ENCODE measurements around the gene TRIO.

TRIO gene

GRCh38 chr5:14165375-14166106 lies 22.4 kb downstream of the TRIO start:
- H3K4me1 ChIP-seq: peaks cover 42 to 63% (median 51%) of the 10 kb centered on the region in 10 experiments
- H3K9ac ChIP-seq: no peak overlapping the region
- H3K27ac ChIP-seq: no peak overlapping the region
- H3K4me2 ChIP-seq: peak overlapping the region in 6 of 11 experiments; percentile 1 to 90 (median 37); a peak in 11 of 22 replicates
- peaks cover 0 to 50% (median 30%) of the 10 kb centered on the region in 11 experiments; a peak in 19 of 22 replicates for H3K36me3 ChIP-seq
- peaks cover 20 to 53% (median 46%) of the 10 kb centered on the region in 11 experiments for H3K9me3 ChIP-seq (replicated peaks in 1 of 11)
- peaks cover 33 to 99% (median 81%) of the 10 kb centered on the region in 11 experiments; a peak in 20 of 22 replicates for H4K20me1 ChIP-seq
- no peaks in the 10 kb centered on the region for H3K27me3 ChIP-seq
- no peak overlapping the region for H3K4me3 ChIP-seq
- no peak for TF ChIP-seq Cebpa-rat (IDR thresholded peaks at IDR 0.05)

- Histone ChIP-seq H3K36me3 (peaks cover 0 to 41% (median 30%) of the 10 kb centered on the region in 11 experiments; a peak in 19 of 22 replicates), H3K9me3 (replicated peaks in 1 of 11) (peaks cover 20 to 44% (median 38%) of the 10 kb centered on the region in 11 experiments), H3K4me1 (peaks cover 43 to 71% (median 59%) of the 10 kb centered on the region in 10 experiments), H3K27ac (no peak overlapping the region), H3K4me3 (no peak overlapping the region), H3K4me2 (peak overlapping the region in 9 of 11 experiments; percentile 16 to 90 (median 70); a peak in 13 of 22 replicates), H3K9ac (no peak overlapping the region), H3K27me3 (no peaks in the 10 kb centered on the region), H4K20me1 (peaks cover 33 to 99% (median 79%) of the 10 kb centered on the region in 11 experiments; a peak in 20 of 22 replicates)
- TF ChIP-seq Cebpa-rat (IDR thresholded peaks at IDR 0.05): no peak
Measured at GRCh38 chr5:14166437-14166836, 23.3 kb downstream of the TRIO start.

- Histone ChIP-seq H3K9ac (no peak overlapping the region), H3K4me3 (no peak overlapping the region), H3K4me2 (peak overlapping the region; percentile 16 to 90 (median 70); a peak in 21 of 22 replicates), H3K27ac (no peak overlapping the region), H4K20me1 (peaks cover 41 to 99% (median 81%) of the 10 kb centered on the region in 11 experiments; a peak in 21 of 22 replicates), H3K36me3 (peaks cover 0 to 32% (median 27%) of the 10 kb centered on the region in 11 experiments; a peak in 19 of 22 replicates), H3K9me3 (replicated peaks in 1 of 11) (peaks cover 20 to 35% (median 29%) of the 10 kb centered on the region in 11 experiments), H3K4me1 (peaks cover 52 to 80% (median 68%) of the 10 kb centered on the region in 10 experiments), H3K27me3 (no peaks in the 10 kb centered on the region)
- no peak for TF ChIP-seq Cebpa-rat (IDR thresholded peaks at IDR 0.05)
Measured at GRCh38 chr5:14167211-14167845, 24.2 kb downstream of the TRIO start.

- Histone ChIP-seq H3K9ac (no peak overlapping the region), H3K27me3 (no peaks in the 10 kb centered on the region), H3K4me2 (peak overlapping the region; percentile 16 to 90 (median 70)), H3K36me3 (peaks cover 0 to 27% (median 19%) of the 10 kb centered on the region in 11 experiments; a peak in 19 of 22 replicates), H3K9me3 (replicated peaks in 1 of 11) (peaks cover 14 to 26% (median 19%) of the 10 kb centered on the region in 11 experiments), H4K20me1 (peaks cover 50 to 100% (median 90%) of the 10 kb centered on the region in 11 experiments; a peak in 21 of 22 replicates), H3K4me3 (no peak overlapping the region), H3K4me1 (peaks cover 62 to 89% (median 77%) of the 10 kb centered on the region in 10 experiments), H3K27ac (peak overlapping the region in 4 of 11 experiments; percentile 18 to 39 (median 24); a peak in 3 of 22 replicates)
- TF ChIP-seq Cebpa-rat (IDR thresholded peaks at IDR 0.05): no peak
Measured at GRCh38 chr5:14168144-14168792, 25.1 kb downstream of the TRIO start.

- no peak overlapping the region for H3K9ac ChIP-seq
- H3K27ac ChIP-seq: peak overlapping the region in 4 of 11 experiments; percentile 18 to 39 (median 24); a peak in 4 of 22 replicates
- H3K36me3 ChIP-seq: peaks cover 0 to 21% (median 13%) of the 10 kb centered on the region in 11 experiments; a peak in 19 of 22 replicates
- H4K20me1 ChIP-seq: peaks cover 55 to 100% (median 95%) of the 10 kb centered on the region in 11 experiments
- peaks cover 8 to 20% (median 14%) of the 10 kb centered on the region in 11 experiments for H3K9me3 ChIP-seq (replicated peaks in 1 of 11)
- peak overlapping the region; percentile 16 to 90 (median 70) for H3K4me2 ChIP-seq
- H3K4me3 ChIP-seq: 0 out of 20 replicates have a peak overlapping the region, but pooled peaks of 1 of the 10 experiments have one; percentile 9
- H3K4me1 ChIP-seq: peaks cover 67 to 95% (median 83%) of the 10 kb centered on the region in 10 experiments
- no peaks in the 10 kb centered on the region for H3K27me3 ChIP-seq
- TF ChIP-seq Cebpa-rat (IDR thresholded peaks at IDR 0.05): no peak
Measured at GRCh38 chr5:14168793-14169262, 25.7 kb downstream of the TRIO start.

- peaks cover 73 to 98% (median 85%) of the 10 kb centered on the region in 10 experiments for H3K4me1 ChIP-seq
- no peaks in the 10 kb centered on the region for H3K9me3 ChIP-seq (replicated peaks in 1 of 11)
- no peaks in the 10 kb centered on the region for H3K27me3 ChIP-seq
- H3K4me2 ChIP-seq: peak overlapping the region; percentile 79 to 94 (median 82)
- no peak overlapping the region for H3K4me3 ChIP-seq
- no peak for TF ChIP-seq Cebpa-rat (IDR thresholded peaks at IDR 0.05)
- H3K36me3 ChIP-seq: 0 out of 22 replicates have a peak, but pooled peaks cover 0 to 1% (median 0%) of the 10 kb centered on the region in 11 experiments
- H3K9ac ChIP-seq: no peak overlapping the region; a peak in 1 of 22 replicates
- H3K27ac ChIP-seq: peak overlapping the region in 6 of 11 experiments; percentile 0 to 68 (median 30); a peak in 7 of 22 replicates
- peaks cover 52 to 100% (median 98%) of the 10 kb centered on the region in 11 experiments for H4K20me1 ChIP-seq
Measured at GRCh38 chr5:14171046-14171445, 27.9 kb downstream of the TRIO start.

GRCh38 chr5:14171621-14172020 lies 28.5 kb downstream of the TRIO start:
- Histone ChIP-seq H3K4me1 (peaks cover 70 to 92% (median 82%) of the 10 kb centered on the region in 10 experiments), H3K9ac (peak overlapping the region in 1 of 11 experiments; percentile 16; a peak in 2 of 22 replicates), H4K20me1 (peaks cover 52 to 100% (median 98%) of the 10 kb centered on the region in 11 experiments), H3K27ac (peak overlapping the region in 9 of 11 experiments; percentile 0 to 68 (median 42); a peak in 11 of 22 replicates), H3K4me3 (no peak overlapping the region), H3K36me3 (0 out of 22 replicates have a peak, but pooled peaks cover 0 to 3% (median 0%) of the 10 kb centered on the region in 11 experiments), H3K27me3 (no peaks in the 10 kb centered on the region), H3K9me3 (replicated peaks in 1 of 11) (no peaks in the 10 kb centered on the region), H3K4me2 (peak overlapping the region; percentile 79 to 94 (median 82))
- TF ChIP-seq Cebpa-rat (IDR thresholded peaks at IDR 0.05): no peak

Measured in BLaER1 treated with 17β-estradiol and CSF1 and Interleukin-3, amounts not matched to agents 10 nM and 100 nM (cell line).